SH-SY5Y (cell line): Measurements from ENCODE around the gene NUP188.

Experiments used
- GATA2 ChIP-seq: IDR thresholded peaks from 2 replicates; pipeline ENCODE4 v1.6.1; 2011; ENCODE audit warnings: mild to moderate bottlenecking, low read depth, low read length
- GATA3 ChIP-seq: IDR thresholded peaks from 2 replicates; pipeline ENCODE4 v1.6.1; 2011; ENCODE audit warnings: low read depth, mild to moderate bottlenecking, low read length, moderate library complexity

DNA sequence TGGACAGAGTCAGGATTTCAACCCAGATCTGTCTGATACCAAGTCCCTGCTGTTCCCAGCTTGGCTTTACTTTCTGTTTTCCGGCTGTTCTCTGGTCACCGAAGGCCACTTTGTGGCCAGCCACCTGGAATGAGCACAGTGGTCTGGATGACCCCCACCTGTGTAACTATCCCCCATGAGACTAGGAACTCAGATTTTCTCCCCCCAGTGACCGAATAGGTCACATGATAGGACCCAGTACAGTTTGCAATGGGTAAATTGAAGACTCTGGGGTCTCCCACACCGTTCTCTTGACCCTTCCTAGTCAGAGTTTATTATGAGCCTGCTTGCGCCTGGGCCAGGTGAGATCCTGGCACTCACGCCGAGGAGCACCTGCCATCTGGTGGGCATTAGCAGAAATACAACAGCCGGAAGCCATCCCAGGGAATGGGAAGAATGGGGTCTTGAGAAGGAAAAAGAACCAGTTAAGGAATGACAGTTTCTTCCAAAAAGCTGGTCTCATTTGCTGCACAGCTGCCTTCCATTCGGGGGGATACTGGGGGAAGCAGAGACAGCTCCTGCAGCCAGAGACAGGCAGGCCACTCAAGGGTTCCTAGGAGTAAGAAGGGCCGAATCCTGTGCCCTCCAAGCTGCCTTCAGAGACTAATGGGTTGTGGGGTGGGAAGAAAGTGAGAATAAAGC lies 19.6 kb upstream of the NUP188 start:
- TF ChIP-seq GATA2, result no peak
- TF ChIP-seq GATA3, result no peak
